Stimulated activated CD8-positive, alpha-beta memory T cell treated with anti-CD3 and anti-CD28 coated beads, Interleukin-15, amount 100 ng/mL, for 48 hours (primary cell): ENCODE measurements around the gene TMEM143.
"Not testable (repeated sequence)": the region's sequence is repeated elsewhere in the genome, so short reads cannot be mapped to it uniquely, and the experiment has no call there.

Experiments used
- DNase-seq, 2 donors: peaks; one replicate each; pipeline ENCODE4 v3.0.0-alpha.2; 2020; ENCODE audit warnings: low read depth in 2 of 2

The TMEM143 gene

DNA sequence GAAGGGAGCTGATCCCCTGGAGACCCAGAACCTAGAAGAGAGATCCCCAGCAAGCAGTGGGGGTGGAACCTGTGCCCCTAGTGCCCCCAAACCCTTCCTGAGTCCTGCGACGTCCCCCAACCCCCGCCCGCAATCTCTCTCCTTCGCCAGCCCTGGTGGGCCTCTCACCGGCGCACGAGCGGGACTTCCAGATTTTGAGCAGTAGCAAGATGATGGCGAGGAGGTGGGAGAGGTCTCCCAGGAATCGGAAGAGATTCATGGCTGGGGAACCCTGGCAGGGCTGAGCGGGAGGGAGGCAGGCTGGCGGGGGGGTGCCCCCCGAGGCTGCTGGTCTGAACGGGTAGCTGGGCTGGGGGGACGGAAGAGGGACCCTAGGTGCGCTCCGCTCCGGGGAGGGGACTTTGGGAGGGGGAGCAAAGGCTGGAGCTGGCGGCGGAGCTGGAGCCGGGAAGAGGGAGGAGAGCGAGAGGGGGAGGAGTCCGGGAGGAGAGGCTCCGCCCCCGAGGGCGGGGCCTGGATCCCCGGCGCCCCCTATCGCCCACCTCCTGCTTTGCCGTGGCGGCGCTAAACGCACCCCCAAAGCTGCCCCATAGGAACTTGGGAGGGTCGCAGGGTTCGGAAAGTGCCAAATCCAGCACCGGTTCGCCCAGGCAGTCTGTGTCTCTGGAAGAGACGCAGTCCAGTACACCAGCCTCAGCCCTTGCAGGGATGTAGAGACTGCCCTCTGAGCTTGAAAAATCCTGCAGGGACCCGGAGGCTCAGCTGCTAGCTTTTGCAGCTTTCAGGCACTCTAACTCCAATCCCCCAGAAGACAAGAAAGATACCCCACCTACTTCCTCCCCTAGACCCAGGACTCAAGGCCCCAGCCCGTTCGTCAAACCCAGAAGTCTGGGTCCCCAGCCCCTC lies 27.6 kb upstream of the TMEM143 start, which contains the start of gene KDELR1:
TSS of gene KDELR1 (minus strand) at position 452 of the 906 bp plus-strand sequence. CDS start at position 259, 193 bp downstream.
- DNase-seq: peak; percentile 43 to 54

DNA sequence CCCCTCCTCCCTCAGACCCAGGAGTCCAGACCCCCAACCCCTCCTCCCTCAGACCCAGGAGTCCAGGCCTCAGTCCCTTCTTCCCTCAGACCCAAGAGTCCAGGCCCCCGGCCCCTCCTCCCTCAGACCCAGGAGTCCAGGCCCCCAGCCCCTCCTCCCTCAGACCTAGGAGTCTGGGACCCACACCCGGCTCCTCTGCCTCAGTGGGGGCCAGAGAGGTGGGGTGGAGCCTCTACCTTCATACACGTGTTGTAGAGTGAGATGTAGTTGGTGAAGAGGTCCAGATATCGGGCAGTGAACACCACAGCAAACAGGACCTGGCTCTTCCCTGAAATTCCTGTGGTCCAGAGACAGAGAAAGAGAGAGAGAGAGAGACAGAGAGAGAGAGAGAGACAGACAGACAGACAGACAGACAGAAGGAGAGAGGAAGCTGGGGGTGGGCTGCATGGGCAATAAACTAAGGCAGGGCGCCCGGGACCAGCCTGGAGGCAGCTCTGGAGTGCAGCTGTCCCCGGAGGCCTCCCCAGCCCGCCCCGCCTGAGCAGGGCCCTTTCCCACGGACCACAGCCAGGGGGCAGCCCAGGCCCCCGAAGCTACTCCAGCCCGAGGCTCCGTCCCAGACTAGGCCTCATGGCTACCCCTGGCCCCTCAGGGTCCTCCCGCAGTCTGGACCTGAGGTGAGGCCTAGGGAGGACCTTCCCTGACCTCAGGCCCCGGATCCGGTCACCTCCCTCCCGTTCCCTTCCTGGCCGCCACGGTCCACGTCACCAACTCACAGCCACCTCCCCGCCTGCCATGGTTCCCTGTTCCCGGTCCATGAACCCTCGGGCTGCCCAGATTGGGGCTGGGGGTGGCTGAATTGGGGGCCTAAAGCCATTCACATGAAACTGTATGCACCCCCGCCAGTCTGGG lies 26.7 kb upstream of the TMEM143 start:
- DNase-seq: peak; percentile 33 to 52

DNA sequence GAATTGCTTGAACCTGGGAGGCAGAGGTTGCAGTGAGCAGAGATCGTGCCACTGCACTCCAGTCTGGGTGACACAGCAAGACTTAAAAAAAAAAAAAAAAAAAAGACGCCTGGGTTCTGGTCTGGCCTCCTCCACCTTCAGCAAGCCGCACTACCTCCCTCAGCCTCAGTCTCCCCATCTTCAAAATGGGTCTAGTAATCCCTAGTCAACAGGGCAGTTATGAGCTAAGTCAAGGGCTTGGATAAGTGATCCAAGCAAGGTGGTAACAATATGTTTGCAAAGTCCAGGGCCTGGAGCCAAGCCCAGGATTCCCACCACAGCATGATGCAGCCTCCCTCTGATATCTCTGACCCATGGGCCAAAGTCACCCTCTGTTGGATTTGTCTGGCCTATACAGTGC lies 23.2 kb upstream of the TMEM143 start:
- no peak for DNase-seq

DNA sequence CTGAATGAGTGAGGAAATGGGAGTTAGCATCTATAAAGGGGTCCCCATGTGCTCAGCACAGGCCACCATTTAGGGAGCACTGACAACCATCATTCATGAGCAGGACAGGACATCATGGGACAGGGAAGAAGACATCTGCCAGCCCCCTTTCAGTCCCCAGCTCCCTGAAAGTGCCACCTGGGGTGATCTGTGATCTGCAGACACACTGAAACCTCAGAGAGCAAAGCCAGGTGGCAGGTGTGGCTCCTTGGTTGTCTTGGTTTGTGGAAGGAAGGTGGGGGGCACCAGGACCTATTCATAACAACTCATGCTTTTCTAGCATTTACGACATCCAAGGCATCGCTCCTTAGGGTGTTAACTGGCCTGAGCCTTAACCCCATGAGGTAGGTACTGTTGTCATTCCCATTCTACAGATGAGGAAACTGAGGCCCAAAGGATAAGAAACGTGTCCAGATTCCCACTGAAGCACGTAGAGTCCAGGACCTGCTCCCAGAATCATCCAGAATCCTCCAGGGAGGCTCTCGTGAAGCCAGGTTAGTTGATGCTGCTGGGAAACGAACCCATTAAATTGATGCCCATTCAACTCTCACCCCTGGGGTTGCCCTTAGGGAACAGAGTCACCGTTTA lies 21.8 kb upstream of the TMEM143 start:
- DNase-seq: no peak

DNA sequence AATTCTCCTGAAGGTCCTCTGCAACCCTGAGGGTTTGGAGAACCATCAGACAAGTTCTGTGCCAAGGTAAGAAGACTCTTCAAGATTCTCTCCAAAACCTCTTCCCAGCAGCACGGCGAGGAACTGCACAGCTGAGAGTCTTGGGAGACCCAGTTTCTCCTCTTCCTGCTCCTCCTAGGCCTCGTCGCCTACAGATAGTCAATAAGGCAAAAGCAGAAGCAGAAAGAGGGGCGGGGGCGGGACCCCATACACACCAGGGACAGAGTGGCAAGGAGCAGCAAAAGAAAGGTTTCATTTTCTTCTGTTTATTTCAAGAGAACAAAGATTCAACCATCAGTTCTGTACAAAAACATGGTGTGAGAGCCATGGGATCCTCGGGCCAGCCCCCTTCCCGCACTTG lies 18.5 kb upstream of the TMEM143 start:
- DNase-seq: no peak

DNA sequence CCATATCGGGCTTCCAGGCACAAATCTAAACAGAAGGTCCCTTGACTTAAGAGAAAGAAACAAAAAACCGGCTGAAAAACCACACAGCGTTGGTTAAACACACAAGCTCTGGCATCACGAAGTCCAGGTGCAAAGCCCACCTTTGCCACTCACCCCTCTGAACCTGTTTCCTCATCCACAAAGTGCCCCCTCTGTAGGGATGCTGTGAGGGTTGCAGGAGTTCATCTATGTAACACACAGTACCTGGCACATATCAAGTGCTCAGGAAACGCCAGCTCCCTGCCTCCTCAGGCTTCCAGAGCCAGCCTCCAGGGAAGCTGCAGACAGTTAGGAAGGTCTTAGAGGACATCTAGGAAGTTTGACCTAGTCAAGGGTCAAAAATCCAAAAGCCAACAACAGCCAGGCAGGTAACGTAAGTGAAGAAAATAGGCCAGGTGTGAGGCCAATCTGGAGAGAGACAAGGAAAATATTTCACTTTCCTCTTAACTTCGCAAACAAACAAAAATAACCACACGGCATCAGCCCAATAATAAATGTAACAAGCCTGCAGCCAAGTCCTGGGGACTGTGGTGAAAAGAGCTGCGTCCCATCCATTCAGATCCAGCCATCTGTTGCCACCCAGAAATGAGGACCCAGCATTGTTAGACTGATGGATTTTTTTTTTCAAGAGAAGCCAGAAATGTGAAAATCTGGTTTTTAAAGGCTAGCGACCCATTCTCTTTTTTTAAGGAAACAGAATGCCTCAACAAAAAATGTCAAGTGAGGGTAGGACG lies 17.6 kb upstream of the TMEM143 start:
- DNase-seq: no peak

DNA sequence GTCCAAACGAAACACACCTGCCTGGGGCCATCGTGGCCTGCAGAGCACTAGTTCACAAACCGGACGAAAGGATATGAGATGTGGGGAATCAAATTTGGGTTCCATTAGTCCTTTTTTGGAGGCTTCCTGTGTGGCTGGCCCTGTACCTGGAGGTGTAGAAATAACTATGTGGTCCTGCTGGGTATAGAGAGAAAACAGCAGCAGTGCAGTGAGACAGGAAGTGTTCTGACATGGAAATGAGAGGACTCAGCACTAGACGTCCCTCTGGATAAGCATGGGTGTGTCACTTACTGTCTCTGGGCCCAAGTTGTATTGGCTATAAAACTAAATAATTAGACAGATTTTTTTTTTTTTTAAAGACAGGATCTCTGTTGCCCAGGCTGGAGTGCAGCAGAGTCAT lies 15.3 kb upstream of the TMEM143 start:
- no peak for DNase-seq

DNA sequence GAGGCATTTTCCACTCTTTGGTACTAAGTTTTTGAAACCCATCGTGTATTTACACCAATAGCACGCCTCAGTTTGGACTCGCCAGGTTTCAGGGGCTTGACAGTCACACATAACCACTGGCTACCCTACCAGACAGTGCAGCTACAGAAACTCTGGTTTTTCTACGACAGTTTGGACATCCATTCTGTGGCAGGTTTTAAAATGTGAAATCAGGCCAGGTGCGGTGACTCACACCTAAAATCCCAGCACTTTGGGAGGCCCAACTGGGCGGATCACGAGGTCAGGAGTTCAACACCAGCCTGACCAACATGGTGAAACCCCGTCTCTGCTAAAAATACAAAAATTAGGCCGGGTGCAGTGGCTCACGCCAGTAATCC lies 14.4 kb upstream of the TMEM143 start:
- DNase-seq: no peak

DNA sequence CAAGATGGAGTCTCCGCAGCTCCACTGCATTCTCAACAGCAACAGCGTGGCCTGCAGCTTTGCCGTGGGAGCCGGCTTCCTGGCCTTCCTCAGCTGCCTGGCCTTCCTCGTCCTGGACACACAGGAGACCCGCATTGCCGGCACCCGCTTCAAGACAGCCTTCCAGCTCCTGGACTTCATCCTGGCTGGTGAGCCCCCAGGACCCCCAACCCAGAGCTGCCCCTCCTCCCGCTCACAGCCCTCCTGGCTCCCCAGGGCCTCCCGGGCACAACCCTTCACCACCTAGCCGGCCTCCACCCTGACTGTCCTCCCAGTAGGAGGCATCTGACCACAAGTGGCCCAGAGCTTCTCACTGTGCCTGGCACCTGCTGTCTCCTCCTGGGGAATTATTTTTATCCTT lies 9.8 kb upstream of the TMEM143 start:
- DNase-seq: no peak

DNA sequence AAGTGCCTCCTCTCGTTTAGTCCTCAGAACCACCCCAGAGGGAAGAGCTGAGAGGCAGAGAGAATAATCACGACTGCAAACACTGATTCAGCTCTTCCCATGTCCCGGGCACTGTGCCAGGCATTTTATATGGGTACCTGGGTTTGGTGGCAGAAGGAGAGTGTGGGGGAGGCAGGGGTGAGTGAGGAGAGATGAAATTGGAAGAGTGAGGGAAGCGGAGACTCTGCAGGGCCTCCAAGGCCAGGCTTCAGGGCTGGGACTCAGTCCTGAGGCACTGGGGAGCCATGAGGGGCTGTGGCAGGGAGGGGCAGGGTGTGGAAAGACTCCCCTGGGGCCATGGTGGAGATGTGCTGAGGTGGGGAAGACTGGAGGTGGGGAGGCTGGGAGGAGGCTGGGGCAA lies 9.2 kb upstream of the TMEM143 start:
- DNase-seq: no peak

DNA sequence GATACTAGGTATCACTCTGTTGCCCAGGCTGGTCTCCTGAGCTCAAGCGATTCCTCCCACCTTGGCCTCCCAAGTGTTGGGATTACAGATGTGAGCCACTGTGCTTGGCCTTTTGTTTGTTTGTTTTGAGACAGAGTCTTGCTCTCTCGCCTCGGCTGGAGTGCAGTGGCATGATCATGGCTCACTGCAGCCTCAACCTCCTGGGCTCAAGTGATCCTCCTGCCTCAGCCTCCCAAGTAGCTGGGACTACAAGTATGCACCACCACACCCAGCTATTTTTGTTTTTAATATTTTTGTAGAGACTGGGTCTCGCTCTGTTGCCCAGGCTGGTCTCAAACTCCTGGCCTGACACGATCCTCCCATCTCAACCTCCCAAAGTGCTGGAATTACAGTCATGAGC lies 8.0 kb upstream of the TMEM143 start:
- not testable (repeated sequence) for DNase-seq

DNA sequence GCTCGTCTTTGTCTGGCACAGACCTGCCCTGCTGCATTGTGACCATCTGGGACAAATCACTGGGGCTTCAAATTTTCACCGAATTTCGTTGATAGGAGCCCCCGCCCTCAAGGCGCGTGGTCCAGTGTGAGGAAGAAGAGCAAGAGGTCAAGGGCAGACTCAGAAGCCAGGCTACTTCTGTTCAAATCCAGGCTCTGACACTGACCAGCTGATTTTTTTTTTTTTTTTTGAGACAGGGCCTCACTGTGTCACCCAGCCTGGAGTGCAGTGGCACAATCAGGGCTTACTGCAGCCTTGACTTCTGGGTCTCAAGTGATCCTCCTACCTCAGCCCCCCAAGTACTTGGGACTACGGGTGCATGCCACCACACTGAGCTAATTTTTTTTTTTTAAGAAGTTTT lies 7.6 kb upstream of the TMEM143 start:
- DNase-seq: no peak

DNA sequence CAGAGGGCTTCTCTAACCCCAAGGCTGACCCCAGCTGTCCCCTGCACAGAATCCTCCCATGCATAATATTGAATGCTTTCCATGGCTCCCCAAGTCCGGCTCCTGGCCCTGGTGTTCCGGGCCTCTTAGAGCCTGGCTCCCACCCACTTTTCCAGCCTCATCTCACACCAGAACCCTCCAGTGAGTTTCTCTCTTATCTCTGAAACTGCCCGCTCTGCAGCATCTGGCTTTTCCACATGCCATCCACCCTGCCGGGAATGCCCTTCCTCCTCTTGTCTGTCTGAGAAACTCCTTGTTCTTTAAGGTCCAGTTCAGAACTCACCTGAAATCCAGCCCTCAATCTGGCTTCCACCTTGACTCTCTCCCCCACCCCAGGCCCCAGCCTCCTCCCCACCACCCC lies 7.2 kb upstream of the TMEM143 start:
- DNase-seq: no peak

DNA sequence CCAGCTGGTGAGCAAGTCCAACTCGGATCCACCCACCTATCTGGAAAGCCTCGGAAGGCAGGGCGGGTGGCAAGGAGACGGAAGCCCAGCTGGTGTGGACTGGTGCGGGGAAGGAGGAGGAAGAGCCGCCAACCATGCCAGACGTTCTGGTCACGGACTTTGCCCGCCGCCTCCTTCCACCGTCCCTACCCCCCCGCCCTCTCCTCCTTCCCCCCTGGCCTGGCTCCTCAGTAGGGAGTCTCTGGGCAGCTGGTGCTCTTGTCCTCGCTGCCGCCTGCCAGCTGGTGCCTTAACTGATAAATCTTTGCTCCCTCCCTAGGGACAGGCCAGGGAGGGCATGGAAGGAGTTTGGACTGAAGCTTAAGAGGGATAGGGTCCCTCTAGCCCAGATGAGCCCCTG lies 5.2 kb upstream of the TMEM143 start:
- DNase-seq: no peak

DNA sequence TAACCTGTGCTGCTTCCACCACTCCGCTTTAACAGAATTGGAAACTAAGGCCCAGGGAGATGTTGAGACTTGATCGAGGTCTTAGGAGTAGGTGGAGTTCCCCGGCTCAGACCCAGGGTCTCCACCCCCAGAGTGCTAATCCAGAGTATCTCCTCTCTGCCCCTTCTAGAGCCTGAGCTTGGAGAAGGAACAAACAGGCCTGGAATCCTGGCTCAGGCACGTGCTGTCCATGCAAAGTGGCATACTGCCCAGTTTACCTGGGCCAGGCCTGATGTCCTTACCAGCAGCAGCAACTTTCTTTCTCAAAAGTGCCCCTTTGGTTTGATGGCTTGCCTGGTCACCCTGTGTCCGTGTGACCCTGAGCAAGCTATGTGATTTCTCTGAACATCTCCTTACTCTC lies 4.1 kb upstream of the TMEM143 start:
- DNase-seq: no peak

DNA sequence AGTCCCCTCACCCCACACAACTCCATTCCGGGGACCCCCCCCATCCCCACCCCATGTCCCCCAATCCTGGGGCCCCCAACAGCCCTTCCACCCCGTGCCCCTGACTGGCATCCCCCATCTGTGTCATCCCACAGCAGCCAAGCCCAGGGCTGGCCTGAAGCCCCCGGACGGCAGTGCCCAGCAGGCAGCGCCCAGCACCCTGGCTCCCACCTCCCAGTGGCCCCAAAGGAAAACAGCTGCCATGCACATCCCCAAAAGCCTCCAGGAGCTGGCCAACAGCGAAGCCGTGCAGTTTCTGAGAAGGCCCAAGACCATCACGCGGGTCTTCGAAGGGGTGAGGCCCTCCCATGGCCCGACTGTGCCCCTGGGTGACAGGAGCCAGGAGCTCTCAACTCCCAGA lies 1.9 kb upstream of the TMEM143 start:
- DNase-seq: no peak

DNA sequence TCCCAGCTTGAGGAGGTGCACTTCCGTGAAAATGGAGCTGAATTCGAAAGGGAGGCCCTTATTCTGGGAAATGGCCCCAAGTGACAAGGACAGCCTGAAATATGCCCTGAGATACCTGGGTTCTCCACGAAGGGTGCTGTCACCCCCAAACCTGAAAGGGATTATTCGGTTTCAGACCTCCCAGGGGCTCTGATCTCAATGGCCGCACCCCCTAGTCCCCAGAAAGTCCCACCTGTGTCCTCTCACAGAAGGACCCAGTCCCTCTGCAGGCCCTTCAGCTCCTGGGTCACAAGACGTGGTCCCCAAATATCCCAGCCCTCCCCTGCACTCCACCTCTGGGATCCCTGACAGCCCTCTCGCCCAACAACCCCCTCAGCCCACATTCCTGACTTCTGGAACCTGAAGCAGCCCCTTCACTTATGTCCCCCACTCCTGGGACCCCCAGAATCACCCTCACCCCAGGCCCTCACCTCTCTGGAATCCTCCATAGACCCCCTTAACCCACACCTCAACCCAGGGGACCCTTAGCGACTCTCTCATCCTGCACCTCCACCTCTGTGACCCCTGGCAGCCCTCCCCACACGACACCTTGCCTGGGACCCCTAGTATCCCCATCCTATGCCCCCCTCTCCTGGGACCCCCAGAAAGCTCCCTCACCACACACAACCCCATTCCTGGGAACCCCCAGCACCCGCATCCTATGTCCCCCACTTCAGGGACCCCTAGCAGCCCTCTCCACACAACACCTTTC lies 1.0 kb upstream of the TMEM143 start:
- DNase-seq: no peak

DNA sequence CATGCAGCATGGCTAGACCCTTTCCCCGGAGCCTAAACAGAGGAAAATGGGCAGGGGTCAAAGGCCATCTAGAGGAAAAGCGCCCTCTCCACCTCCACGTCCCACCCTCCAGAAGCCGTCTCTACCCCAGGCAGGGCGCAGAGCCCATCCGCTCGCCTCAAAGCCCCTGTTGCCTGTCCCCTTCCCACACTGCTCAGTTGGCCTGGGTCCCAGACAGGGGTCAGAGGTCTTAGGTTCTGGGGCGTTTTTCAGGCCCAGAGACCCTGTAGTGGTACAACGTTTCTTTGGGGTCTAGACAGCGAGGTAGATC lies 285 bp downstream of the TMEM143 start:
- DNase-seq: no peak

DNA sequence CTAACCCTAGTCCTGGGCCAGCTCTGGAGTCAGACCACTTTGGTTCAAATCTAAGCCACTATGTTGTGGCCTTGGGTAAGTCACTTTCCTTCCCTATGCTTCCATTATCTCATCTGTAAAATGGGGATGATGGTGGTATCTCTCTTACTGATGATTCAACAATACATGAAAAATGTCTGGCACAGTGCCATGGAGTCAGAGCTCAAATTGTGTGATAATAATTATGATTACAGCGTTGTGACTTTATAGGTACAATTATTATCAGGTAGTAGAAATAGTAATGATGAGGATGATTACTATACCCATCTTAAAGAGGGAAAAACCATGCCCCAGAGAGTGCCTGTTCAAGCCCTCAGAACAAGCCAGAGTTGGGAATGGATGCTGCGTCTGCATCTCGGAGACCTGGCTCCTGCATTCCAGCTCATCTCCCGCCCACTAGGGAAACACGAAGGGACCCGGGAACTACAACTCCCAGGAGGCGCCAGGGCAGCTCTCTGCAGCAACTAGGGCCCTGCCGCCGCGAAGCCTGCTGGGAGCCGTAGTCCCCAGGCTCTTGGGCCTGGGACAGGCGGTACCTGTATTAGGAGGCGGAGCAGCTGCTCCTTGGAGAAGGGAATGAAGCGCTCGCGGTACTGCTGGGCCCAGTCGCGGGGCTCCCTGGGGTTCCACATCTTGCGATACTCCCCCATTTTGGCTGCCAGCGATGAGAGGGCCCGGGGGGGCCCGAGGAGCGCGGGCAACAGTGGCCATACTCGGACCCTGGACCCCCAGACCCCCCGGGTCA lies 832 bp downstream of the TMEM143 start:
- peak; percentile 87 to 88 for DNase-seq

DNA sequence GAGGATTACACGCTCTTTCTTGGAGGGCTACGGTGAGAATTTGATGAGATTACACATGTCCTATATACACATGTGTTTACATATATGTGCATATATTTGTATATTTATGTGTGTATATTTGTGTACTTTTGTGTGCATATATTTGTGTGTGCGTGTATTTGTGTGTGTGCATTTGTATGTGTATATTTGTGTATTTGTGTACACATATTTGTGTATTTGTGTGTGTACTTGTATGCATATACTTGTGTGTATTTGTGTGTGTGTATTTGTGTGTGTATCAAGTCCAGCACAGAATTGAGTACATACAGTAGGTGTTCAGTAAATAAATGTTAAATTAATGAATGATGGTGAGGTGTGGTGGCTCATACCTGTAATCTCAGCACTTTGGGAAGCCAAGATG lies 1.8 kb downstream of the TMEM143 start:
- DNase-seq: no peak
